ENCODE data around the gene RAB38.

RAB38 gene

DNA sequence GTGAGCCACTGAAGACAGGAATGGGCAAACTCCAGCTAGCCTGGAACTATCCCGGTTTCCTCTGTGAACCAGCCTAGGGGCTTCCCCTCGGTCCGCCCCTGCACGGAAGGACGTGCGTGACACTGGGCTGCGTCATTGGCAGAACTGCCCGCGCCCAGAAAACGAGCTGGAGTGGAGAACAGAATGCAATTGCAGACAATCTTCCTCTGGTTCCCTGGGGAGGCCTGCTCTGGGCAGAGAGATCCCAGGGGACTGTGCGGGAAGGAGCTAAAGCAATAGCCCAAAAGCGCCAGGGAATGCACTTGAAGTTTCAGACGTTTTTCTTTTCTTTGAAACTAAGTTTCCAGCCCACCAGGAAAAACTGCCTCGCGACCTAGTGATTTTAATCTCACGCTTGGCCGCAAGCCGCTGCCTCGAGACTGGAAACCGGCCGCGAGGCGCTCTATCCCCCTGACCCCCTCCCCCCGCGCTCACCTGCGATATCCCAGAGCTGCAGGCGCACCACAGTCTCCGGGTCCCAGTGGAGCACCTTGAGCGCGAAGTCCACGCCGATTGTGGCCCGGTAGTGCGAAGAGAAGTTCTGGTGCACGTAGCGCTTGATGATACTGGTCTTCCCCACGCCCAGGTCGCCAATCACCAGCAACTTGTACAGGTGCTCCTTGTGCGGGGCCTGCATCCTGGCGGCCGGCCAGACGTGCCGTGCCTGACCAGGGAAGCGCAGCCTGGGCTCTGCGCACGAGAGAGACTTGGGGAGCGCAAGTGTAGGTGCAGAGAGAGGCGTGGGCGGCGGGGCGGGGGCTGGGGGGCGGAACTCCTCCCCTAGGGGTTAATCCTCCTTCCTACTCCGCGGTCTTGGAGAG lies at the start of gene RAB38:
Gene RAB38, minus strand, starts transcription at position 735 of the 860 bp plus-strand sequence. Its CDS starts 59 bp downstream, at position 676.
- DNase-seq, result peak; percentile 64

- no peak for DNase-seq
Observed at GRCh38 chr11:88213406-88213805, 38.2 kb upstream of the RAB38 start.

DNA sequence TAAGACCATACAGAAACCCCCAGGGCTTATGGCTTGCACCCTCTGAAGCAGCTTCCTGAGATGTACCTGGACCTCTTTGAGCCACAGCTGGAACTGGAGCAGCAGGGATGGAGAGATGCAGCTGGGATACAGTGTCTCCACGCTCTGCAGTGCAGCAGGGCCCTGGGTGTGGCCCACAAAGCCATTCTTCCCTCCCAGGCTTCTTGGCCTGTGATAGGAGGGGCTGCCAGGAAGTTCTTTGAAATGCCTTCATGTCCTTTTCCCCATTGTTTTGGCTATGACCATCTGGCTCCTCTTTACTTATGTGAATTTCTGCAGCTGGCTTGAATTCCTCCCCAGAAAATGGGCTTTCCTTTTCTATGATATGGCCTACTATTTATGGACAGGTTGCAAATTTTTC lies 37.1 kb upstream of the RAB38 start:
- no peak for DNase-seq

GRCh38 chr11:88208745-88209144 lies 33.5 kb upstream of the RAB38 start:
- no peak for DNase-seq

DNA sequence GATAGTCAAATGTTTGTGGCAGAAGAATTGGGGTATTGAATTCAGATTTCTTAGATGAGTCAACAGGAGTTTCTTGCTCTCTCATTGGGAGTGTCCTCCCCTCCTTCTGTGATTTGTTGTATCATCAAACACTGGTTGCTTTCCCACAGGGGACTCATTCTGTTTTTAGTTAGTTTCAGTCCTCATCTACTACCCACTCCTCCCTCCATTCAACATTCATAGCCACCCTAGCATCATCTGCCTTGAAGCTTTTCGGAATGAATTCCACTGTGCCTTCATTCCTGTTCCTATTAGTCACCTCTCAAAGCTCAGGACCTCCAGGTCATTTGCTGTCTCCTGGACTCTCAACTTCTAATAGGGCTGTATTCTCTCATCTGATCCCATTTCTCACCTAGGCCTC lies 31.5 kb upstream of the RAB38 start:
- DNase-seq, result no peak

GRCh38 chr11:88204353-88204752 lies 29.1 kb upstream of the RAB38 start:
- DNase-seq, result no peak

DNA sequence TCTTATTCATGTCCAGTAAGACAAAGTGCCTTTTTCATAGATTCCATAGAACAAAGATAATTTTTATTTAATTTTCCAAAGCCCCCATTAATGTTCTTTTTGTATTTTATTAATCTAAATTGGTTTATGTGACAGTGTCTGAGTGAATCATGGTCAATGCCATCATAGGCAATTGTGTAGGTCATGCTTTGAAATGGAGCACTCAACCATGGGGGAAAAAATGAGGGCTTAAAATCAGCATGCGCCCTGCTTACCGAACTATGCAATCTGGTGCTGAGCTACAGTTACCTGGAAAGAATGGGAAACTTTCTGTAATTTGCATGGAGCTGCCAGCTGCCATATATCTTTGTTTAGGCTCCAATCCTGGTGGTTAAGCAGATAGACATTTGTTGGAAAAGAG lies 28.4 kb upstream of the RAB38 start:
- no peak for DNase-seq

- DNase-seq, result no peak
Observed at GRCh38 chr11:88202498-88202897, 27.3 kb upstream of the RAB38 start.

DNA sequence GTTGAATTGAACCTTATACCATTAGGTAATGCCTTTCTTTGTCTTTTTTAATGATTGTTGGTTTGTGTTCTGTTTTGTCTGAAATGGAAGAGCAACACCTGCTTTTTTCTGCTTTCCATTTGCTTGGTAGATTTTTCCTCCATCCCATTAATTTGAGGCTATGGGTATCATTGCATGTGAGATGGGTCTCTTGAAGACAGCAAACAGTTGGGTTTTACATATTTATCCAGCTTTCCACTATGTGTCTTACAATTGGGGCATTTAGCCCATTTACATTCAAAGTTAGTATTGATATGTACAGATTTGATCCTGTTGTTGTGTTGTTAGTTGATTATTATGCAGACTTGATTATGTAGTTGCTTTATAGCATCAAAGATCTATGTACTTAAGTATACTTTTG lies 21.1 kb upstream of the RAB38 start:
- DNase-seq, result no peak

DNA sequence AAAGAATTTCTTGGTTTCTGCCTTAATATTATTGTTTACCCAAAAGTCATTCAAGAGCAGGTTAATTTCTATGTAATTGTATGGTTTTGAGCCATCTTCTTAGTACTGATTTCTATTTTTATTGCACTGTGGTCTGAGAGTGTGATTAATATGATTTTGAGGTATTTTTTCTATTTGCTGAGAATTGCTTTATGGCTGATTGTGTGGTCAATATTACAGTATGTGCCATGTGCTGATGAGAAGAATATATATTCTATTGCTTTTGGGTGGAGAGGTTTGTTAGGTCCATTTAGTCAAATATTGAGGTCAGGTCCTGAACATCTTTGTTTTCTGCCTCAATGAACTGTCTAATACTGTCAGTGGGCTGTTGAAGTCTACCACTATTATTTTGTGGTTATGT lies 20.7 kb upstream of the RAB38 start:
- DNase-seq, result no peak

- no peak for DNase-seq
Observed at GRCh38 chr11:88194990-88195389, 19.7 kb upstream of the RAB38 start.

- no peak for DNase-seq
Observed at GRCh38 chr11:88193278-88193677, 18.0 kb upstream of the RAB38 start.

DNA sequence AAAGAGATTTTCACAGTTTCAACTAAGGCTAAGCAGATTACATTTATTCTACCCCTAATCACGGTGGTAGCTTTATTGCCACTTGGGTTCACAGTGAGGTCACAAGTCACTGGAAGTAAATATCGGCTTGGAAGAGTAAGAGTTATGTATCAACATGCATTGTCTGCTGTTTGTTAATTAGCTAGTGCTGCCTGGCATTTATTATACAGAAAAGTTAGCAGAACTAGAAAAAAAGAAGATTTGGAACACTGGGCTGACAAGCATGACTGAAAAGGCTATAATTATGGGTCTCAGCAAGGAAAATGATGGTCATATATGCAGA lies 13.7 kb upstream of the RAB38 start:
- no peak for DNase-seq

GRCh38 chr11:88188251-88188931 lies 13.1 kb upstream of the RAB38 start:
- DNase-seq, result no peak

DNA sequence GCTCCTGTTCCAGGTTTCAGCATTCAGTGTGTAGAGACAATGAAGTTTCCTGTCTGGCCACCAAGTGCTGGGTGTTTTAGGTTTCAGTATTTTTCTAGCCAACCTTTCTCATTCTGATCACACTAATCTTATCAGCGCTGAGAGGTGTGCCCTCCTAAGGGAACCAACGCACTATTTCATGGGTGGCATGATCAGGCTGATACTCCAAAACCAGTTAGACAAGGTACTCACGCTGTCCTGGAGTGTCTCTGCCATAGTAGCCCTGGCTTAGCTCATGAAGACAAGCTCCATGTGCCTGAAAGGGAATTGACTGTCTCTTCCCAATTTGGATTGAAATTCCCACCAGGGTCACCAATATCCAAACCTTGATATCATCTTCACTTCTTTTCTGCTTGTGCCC lies 8.0 kb upstream of the RAB38 start:
- no peak for DNase-seq

GRCh38 chr11:88181776-88182175 lies 6.5 kb upstream of the RAB38 start:
- no peak for DNase-seq

GRCh38 chr11:88179971-88180629 lies 4.9 kb upstream of the RAB38 start:
- no peak for DNase-seq

DNA sequence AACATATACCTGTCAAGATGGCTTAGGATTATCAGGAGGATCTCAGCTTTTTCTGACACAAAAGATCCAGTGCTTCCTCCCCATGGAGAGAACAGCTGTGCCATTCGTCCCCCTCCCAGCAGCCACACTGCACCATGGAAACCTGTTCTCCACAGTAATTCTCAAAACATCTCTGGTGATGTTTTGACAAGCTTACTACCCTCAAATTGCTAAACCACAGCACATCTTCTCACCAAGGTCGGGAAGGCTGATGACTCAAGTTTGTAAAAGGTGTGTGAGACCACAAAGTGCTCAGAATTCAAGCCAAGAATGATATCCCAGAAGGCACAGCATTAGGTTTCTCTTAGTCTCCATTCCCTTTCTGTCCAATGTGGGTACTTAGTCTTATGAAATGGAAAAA lies 3.9 kb upstream of the RAB38 start:
- DNase-seq, result no peak

DNA sequence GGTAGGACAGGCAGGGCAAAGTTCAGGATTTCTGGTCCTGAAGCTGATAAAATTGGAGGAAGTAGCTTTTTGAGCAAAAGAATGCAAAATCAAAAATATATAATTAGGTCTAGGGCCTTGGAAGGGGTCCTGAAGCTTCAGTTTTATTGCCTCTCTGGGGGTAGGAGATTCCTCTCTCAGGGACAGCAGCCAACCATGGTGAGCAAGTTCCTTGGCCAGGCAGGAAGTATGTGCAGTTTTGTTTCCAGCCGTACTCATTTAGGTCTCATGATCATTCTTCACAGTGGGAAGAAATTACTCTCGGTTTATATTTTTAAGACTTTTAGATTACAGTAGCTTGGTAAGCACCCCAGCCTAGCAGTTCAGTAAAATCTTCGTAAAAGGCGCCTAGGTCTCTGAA lies 2.9 kb upstream of the RAB38 start:
- no peak for DNase-seq

DNA sequence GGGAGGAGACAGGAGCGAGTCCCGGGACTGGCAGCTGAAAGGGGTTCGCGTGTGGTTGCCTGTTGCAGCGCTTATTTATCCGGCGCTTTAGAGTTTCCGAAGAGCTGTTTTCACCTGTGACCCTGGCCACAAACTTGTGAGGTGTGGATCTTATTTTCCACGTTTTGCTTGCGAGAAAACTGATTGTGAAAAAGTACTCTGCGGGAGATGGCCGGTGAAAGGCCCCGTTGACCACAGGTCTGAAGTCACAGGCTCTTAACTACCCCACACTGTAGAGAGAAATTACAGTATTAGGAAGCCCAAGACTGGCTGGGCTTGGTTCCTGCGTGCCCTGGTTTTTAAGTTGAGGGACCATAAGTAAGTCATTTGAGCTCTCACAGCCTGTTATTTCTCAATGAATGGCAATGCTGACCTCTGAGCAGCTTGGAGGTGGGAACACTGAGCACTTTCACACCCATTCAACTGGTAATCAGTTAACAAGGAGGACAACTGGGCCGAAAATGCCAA lies 379 bp upstream of the RAB38 start:
- no peak for DNase-seq

DNA sequence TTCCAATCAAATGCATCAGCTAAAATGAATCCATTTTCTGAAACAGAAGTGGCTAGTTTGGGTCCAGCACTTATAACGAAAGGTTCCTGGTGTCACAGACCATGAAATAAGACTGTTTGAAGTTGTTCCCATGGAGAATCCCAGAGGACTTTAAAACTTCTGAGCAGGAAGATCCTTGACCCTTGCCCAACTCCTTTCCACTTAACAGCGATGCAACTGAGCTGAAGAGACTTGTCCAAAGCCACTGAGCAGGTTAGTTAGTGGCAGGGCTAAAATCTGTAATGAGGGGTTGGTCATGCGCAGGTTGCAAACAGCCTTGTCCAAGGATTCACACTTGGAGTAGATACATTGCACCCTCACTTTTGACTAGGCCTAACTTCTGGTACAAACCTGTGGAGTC lies 1.3 kb downstream of the RAB38 start:
- DNase-seq, result no peak

DNA sequence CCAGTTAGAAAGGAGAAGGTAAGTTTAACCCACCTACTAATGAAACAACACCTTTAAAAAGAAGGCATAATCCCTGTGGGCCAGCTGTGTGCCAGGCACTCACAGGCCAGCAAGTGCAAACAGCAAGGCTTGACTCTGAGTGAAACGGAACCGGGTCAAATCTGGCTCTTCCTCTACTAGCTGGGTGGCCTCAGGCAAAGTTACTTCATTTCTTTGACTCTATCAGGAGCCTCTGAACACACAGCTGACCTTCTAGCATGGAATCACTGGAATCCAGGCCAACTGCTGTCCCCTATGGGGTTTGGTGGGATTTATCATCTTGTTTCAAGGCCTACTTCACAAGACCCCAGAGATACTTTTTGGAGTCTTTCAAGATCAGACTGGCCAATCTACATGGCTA lies 3.3 kb downstream of the RAB38 start:
- DNase-seq, result no peak

GRCh38 chr11:88170673-88171072 lies 4.6 kb downstream of the RAB38 start:
- no peak for DNase-seq

- DNase-seq, result no peak
Observed at GRCh38 chr11:88169881-88170280, 5.4 kb downstream of the RAB38 start.

All from right forelimb (tissue), 1 donor.